ENCODE data around the gene KCNJ8.
"Not testable (repeated sequence)": the region's sequence is repeated elsewhere in the genome, so short reads cannot be mapped to it uniquely, and the experiment has no call there.

KCNJ8 gene

DNA sequence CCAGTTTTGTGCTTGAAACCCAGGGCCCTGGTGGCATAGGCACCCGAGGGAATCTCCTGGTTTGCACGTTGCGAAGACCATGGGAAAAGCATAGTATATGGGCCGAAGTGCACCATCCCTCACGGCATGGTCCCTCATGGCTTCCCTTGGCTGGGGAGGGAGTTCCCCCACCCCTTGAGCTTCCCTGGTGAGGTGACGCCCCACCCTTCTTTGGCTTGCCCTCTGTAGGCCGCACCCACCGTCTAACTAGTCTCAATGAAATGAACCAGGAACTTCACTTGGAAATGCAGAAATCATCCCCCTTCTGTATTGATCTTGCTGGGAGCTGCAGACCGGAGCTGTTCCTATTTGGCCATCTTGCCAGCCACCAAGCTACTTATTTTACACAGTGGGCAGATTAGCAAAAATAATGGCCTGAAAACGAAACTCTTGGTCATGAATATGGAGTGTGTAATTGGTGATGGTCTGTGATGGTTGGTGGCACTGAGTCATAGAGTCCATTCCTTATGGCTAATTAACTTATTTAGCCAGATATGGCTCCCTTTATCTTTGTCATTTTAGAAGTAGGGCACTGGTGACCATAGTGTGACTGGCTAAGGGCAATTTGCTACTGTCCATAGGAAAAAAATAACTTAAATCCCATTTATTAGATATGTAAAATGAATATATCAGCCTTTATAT is 21.3 kb upstream of the KCNJ8 start:
- TF ChIP-seq, protein P1, sequence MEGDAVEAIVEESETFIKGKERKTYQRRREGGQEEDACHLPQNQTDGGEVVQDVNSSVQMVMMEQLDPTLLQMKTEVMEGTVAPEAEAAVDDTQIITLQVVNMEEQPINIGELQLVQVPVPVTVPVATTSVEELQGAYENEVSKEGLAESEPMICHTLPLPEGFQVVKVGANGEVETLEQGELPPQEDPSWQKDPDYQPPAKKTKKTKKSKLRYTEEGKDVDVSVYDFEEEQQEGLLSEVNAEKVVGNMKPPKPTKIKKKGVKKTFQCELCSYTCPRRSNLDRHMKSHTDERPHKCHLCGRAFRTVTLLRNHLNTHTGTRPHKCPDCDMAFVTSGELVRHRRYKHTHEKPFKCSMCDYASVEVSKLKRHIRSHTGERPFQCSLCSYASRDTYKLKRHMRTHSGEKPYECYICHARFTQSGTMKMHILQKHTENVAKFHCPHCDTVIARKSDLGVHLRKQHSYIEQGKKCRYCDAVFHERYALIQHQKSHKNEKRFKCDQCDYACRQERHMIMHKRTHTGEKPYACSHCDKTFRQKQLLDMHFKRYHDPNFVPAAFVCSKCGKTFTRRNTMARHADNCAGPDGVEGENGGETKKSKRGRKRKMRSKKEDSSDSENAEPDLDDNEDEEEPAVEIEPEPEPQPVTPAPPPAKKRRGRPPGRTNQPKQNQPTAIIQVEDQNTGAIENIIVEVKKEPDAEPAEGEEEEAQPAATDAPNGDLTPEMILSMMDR (IDR thresholded peaks at IDR 0.05; ENCODE audit: insufficient read depth, low read length, poor library complexity, severe bottlenecking), result no peak
- no peak for DNase-seq (ENCODE audit: extremely low read depth, insufficient read length)
- no peak overlapping the region for H3K4me3 ChIP-seq (replicated peaks; ENCODE audit: low read depth, low read length)
- no peaks in the 10 kb centered on the region for H3K27me3 ChIP-seq (replicated peaks; ENCODE audit: control insufficient read depth, insufficient read depth, low read length)
- H3K36me3 ChIP-seq (ENCODE audit: control insufficient read depth, insufficient read depth, low read length), result no peaks in the 10 kb centered on the region

DNA sequence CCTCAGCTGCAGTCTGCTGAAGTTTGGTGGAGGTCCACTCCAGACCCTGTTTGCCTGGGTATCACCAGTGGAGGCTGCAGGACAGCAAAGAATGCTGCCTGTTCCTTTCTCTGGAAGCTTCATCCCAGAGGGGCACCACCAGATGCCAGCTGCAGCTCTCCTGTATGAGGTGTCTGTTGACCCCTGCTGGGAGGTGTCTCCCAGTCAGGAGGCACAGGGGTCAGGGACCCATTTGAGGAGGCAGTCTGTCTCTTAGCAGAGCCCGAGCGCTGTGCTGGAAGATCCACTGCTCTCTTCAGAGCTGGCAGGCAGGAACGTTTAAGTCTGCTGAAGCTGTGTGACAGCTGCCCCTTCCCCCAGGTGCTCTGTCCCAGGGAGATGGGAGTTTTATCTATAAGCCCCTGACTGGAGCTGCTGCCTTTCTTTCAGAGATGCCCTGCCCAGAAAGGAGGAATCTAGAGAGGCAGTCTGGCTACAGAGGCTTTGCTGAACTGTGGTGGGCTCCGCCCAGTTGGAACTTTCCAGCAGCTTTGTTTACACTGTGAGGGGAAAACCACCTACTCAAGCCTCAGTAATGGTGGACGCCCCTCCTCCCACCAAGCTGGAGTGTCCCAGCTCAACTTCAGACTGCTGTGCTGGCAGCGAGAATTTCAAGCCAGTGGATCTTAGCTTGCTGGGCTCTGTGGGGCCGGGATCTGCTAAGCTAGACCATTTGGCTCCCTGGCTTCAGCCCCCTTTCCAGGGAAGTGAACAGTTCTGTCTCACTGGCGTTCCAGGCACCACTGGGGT is 20.5 kb upstream of the KCNJ8 start:
- not testable (repeated sequence) for H3K27me3 ChIP-seq (replicated peaks; ENCODE audit: control insufficient read depth, insufficient read depth, low read length); H3K36me3 ChIP-seq (ENCODE audit: control insufficient read depth, insufficient read depth, low read length); DNase-seq (ENCODE audit: extremely low read depth, insufficient read length); H3K4me3 ChIP-seq (replicated peaks; ENCODE audit: low read depth, low read length)

DNA sequence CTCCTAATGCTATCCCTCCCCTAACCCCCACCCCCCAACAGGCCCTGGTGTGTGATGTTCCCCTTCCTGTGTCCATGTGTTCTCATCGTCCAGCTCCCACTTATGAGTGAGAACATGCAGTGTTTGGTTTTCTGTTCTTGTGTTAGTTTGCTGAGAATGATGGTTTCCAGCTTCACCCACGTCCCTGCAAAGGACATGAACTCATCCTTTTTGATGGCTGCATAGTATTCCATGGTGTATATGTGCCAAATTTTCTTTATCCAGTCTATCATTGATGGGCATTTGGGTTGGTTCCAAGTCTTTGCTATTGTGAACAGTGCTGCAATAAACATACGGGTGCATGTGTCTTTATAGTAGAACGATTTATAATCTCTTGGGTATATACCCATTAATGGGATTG is 15.2 kb upstream of the KCNJ8 start:
- not testable (repeated sequence) for H3K27me3 ChIP-seq (replicated peaks; ENCODE audit: control insufficient read depth, insufficient read depth, low read length); DNase-seq (ENCODE audit: extremely low read depth, insufficient read length); H3K4me3 ChIP-seq (replicated peaks; ENCODE audit: low read depth, low read length); H3K36me3 ChIP-seq (ENCODE audit: control insufficient read depth, insufficient read depth, low read length)

DNA sequence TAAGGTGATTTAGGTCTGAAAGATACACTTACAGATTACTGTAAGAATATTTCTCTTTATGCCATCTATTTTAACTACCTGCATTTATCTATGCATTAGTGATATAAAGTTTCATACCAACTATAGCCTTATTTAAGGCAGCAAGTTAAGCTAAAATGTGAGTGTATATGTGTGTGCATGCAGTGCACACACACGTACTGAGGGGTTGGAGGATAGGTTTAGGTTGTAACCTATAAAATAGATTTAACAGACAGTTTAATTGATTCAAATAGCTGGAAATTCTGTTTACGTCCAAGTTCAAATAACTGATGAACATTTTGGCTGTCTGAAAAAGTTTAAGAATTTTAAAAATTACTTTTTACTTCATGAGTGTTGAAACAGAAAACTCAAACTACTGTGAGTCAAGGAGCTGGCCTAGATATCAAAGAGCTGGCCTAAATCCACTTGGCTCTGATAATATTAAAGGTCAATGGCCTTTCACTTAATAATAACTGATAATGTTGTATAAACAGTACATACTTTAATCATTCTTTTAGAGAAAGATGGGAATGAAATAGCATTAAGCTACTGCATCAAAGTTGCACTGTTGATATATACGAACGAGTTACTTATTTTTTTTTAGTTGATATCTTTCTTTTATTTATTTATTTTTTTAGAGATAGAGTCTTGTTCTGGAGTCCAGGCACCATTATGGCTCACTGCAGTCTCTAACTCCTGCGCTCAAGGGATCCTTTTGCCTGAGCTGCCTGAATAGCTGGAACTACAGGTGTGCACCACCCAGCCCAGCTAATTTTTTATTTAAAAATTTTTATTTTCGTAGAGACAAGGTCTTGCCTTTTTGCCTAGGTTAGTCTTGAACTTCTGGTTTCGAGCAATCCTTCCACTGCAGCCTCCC is 13.8 kb upstream of the KCNJ8 start:
- H3K27me3 ChIP-seq (replicated peaks; ENCODE audit: control insufficient read depth, insufficient read depth, low read length), result no peaks in the 10 kb centered on the region
- H3K36me3 ChIP-seq (ENCODE audit: control insufficient read depth, insufficient read depth, low read length), result no peaks in the 10 kb centered on the region
- DNase-seq (ENCODE audit: extremely low read depth, insufficient read length), result no peak
- TF ChIP-seq, protein P1 (IDR thresholded peaks at IDR 0.05; ENCODE audit: insufficient read depth, low read length, poor library complexity, severe bottlenecking), result no peak
- no peak overlapping the region for H3K4me3 ChIP-seq (replicated peaks; ENCODE audit: low read depth, low read length)

DNA sequence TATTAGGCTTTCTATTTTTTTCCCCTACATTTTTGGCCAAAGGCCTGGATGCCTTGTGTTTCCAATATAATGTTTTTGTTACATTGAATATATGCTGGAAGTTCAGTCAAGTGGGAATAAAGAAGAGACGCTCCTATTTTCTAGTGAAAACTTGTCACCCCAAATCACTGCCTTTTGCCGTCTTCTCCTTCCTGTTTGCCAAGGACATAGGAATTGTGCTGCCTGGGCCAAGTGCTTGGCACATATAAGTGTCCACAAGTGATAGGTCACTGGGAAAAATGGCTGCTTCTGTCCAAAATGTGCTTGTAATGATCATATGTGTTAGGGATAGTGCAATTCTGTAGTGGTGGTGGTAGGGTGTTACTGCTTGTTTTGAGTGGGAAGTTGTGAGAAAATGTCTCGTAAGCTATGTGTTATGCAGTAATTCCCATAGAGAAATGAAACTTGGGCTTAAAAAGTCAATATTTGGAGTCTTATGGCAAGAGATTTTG is 11.6 kb upstream of the KCNJ8 start:
- DNase-seq (ENCODE audit: extremely low read depth, insufficient read length), result no peak
- Histone ChIP-seq H3K36me3 (ENCODE audit: control insufficient read depth, insufficient read depth, low read length) (no peaks in the 10 kb centered on the region), H3K27me3 (replicated peaks; ENCODE audit: control insufficient read depth, insufficient read depth, low read length) (no peaks in the 10 kb centered on the region), H3K4me3 (replicated peaks; ENCODE audit: low read depth, low read length) (no peak overlapping the region)
- TF ChIP-seq, protein P1 (IDR thresholded peaks at IDR 0.05; ENCODE audit: insufficient read depth, low read length, poor library complexity, severe bottlenecking), result no peak

DNA sequence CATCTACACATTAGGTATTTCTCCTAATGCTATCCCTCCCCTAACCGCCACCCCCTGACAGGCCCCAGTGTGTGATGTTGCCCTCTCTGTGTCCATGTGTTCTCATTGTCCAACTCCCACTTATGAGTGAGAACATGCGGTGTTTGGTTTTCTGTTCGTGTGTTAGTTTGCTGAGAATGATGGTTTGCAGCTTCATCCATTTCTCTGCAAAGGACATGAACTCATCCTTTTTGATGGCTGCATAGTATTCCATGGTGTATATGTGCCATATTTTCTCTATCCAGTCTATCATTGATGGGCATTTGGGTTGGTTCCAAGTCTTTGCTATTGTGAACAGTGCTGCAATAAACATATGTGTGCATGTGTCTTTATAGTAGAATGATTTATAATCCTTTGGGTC is 8.2 kb upstream of the KCNJ8 start:
- H3K27me3 ChIP-seq (replicated peaks; ENCODE audit: control insufficient read depth, insufficient read depth, low read length); DNase-seq (ENCODE audit: extremely low read depth, insufficient read length); H3K36me3 ChIP-seq (ENCODE audit: control insufficient read depth, insufficient read depth, low read length); H3K4me3 ChIP-seq (replicated peaks; ENCODE audit: low read depth, low read length): not testable (repeated sequence)

DNA sequence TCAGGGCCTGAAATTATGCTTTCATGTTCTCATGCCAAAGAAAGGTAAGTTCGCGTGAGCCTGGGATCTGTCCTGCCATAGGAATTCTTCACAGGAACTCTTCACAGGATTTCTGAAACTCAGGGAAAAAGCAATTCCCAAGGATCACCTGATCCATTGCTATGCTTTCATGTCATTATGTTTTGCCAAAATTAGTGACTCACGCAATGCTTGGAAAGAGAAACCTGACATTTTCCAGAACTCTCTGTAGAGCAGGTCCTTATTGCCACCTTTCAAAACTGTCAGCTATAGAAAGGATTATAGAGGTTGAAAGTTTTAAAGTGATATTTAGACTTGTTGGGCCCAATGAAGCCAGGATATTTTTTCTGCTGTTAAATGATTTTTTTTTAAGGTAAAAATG is 6.3 kb upstream of the KCNJ8 start:
- DNase-seq (ENCODE audit: extremely low read depth, insufficient read length), result no peak
- Histone ChIP-seq H3K36me3 (ENCODE audit: control insufficient read depth, insufficient read depth, low read length) (no peaks in the 10 kb centered on the region), H3K4me3 (replicated peaks; ENCODE audit: low read depth, low read length) (no peak overlapping the region), H3K27me3 (replicated peaks; ENCODE audit: control insufficient read depth, insufficient read depth, low read length) (no peaks in the 10 kb centered on the region; the same call in 1 of the 2 replicates)
- TF ChIP-seq, protein P1 (IDR thresholded peaks at IDR 0.05; ENCODE audit: insufficient read depth, low read length, poor library complexity, severe bottlenecking), result no peak
